Gastrocnemius medialis (tissue), 4 donors: ENCODE measurements around the gene MDM1. TPM values are rescaled to one million over a fixed set of nuclear protein-coding genes. Genes with fewer than 3 reads are reported as not detected.

ENCODE experiments used
- ATAC-seq, 2 donors: fragments of 150-250 bp; one replicate each; pipeline ENCODE4 v1.9.1; 2016
- DNase-seq, 2 donors: peaks; one replicate each; pipeline ENCODE4 v3.0.0-alpha.2; 2019
- H3K27ac ChIP-seq, 4 donors: fragments of 200-600 bp; sonication (generic); 1 replicate in 1 of 4; 2 replicates in 3 of 4; pipeline ENCODE4 v1.5.1; 2016 to 2018; ENCODE audit warnings: mild to moderate bottlenecking in 2 of 4, moderate library complexity in 1 of 4
- H3K27me3 ChIP-seq, 3 donors: fragments of 200-600 bp; sonication (generic) in 2 of 3; 1 replicate in 1 of 3; 2 replicates in 2 of 3; pipeline versions ENCODE4 v1.5.1 to v1.6.0; 2016 to 2019; ENCODE audit warnings: mild to moderate bottlenecking in 1 of 3, moderate library complexity in 1 of 3
- H3K36me3 ChIP-seq, 2 donors: fragments of 200-600 bp; sonication (generic) in 1 of 2; one replicate each; pipeline ENCODE4 v1.5.1; 2017 to 2018
- H3K4me1 ChIP-seq, 2 donors: fragments of 200-600 bp; sonication (generic) in 1 of 2; one replicate each; pipeline ENCODE4 v1.5.1; 2016 to 2017; ENCODE audit warnings: mild to moderate bottlenecking in 2 of 2
- H3K4me3 ChIP-seq, 4 donors: fragments of 200-600 bp; sonication (generic) in 3 of 4; 1 replicate in 1 of 4; 2 replicates in 3 of 4; pipeline ENCODE4 v1.5.1; 2016 to 2019; ENCODE audit warnings: mild to moderate bottlenecking in 2 of 4
- H3K9me3 ChIP-seq, 3 donors: fragments of 200-600 bp; sonication (generic) in 2 of 3; 1 replicate in 1 of 3; 2 replicates in 2 of 3; pipeline ENCODE4 v1.5.1; 2016 to 2019
- CTCF ChIP-seq, 5 experiments: fragments of 450-650 bp in 3 of 5; fragments of 200-600 bp in 2 of 5; sonication (generic) in 2 of 5; IDR thresholded peaks in 4 of 5; conservative IDR thresholded peaks in 1 of 5; 1 replicate in 4 of 5; 2 replicates in 1 of 5; pipeline ENCODE4 v1.5.1; 2016 to 2019; ENCODE audit warnings: antibody characterized with exemption in 5 of 5, mild to moderate bottlenecking in 3 of 5, moderate library complexity in 3 of 5
- POLR2A ChIP-seq, 2 donors: fragments of 450-650 bp; IDR thresholded peaks; one replicate each; pipeline ENCODE4 v1.6.1; 2017; ENCODE audit warnings: antibody characterized with exemption in 2 of 2, mild to moderate bottlenecking in 2 of 2, moderate library complexity in 2 of 2
- in situ Hi-C, 4 donors: fragments of 200-750 bp; cut with MboI; loops; one replicate each; pipeline versions ENCODE4 v1.15.0 to v1.8.0; 2017; ENCODE audit warnings: low sequenced_read_pairs in 4 of 4
- intact Hi-C: fragments of 100-400 bp; cut with DNase I; formaldehyde crosslinking; loops from one replicate; pipeline ENCODE4 v1.15.1; 2023; ENCODE audit warnings: low total_unique reads
- total RNA-seq, 4 donors: library from RNA; depleted of rRNA; stranded (reverse); fragments of >200 nt; gene quantifications; one replicate each; pipeline versions ENCODE4 v1.1.0 to v1.2.3, GENCODE V29; 2016

The MDM1 gene
- total RNA-seq, 4 donors from 2014 or later = 1.6 to 6.8 (median 3.4) TPM

- no peak for ATAC-seq
- TF ChIP-seq POLR2A (IDR thresholded peaks at IDR 0.05) (no peak), CTCF (IDR thresholded peaks at IDR 0.05 in 4 of 5, conservative IDR thresholded peaks at IDR 0.05 in 1 of 5) (no peak)
- DNase-seq = no peak
- intact Hi-C loops = no loop called here
- H3K36me3 ChIP-seq = no peaks in the 10 kb centered on the region
- H3K9me3 ChIP-seq = no peaks in the 10 kb centered on the region
- H3K4me3 ChIP-seq = no peak overlapping the region
- in situ Hi-C loops = no loop called here
- H3K27ac ChIP-seq = no peak overlapping the region
- no peaks in the 10 kb centered on the region for H3K4me1 ChIP-seq
- H3K27me3 ChIP-seq = no peaks in the 10 kb centered on the region
Observed at GRCh38 chr12:68279227-68280054, 52.7 kb downstream of the MDM1 start.

DNA sequence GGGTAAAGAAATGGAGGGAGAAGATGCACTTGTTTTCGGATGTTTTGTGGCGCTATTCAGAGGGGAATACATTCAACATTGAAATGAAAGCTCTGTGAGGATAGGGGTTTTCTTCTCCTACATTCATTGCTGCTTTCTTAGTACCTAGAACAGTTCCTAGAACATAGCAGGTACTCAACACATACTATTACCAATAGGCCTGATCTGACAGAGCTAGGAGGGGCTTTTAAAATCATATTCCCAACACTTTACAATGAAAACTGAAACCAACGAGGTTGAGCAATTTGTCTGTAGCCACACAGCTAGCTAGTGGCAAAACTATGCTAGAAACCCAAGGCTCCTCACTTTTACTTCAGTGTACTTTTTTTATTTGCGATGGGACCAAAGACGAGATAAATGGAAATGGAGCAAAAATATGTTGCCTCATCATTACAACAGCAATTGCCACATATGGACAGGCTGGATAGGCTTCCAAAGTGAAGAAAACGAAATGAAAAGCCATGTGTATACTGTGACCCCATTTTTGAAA, 55.7 kb downstream of the MDM1 start:
- Histone ChIP-seq H3K4me3 (no peak overlapping the region), H3K27me3 (no peaks in the 10 kb centered on the region), H3K36me3 (no peaks in the 10 kb centered on the region), H3K27ac (no peak overlapping the region), H3K9me3 (no peaks in the 10 kb centered on the region), H3K4me1 (no peaks in the 10 kb centered on the region)
- TF ChIP-seq POLR2A (IDR thresholded peaks at IDR 0.05) (no peak), CTCF (IDR thresholded peaks at IDR 0.05 in 4 of 5, conservative IDR thresholded peaks at IDR 0.05 in 1 of 5) (no peak)
- no peak for DNase-seq
- ATAC-seq = no peak
- in situ Hi-C loops = no loop called here
- intact Hi-C loops = no loop called here

DNA sequence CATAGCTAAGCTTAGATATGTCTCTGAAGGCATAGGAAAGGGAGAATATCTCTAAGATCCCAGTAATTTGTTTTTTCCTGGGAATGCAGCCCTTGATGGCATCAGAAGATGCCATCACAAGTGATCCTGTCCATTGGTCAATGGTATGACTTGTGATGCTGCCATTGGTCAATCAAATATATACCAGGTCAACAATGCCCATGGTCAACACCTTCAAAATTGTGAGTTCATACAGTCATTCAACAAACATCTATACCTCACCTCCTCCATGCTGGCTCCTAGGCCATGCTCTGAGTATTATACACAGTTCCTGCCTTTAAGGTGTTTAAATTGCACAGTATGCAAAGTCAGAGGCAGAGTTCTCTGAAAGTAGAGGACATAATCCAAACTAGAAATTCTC, 59.4 kb downstream of the MDM1 start:
- ATAC-seq (no peak), DNase-seq (no peak)
- Histone ChIP-seq H3K4me1 (no peaks in the 10 kb centered on the region), H3K4me3 (no peak overlapping the region), H3K27ac (no peak overlapping the region), H3K9me3 (no peaks in the 10 kb centered on the region), H3K27me3 (no peaks in the 10 kb centered on the region), H3K36me3 (no peaks in the 10 kb centered on the region)
- TF ChIP-seq POLR2A (IDR thresholded peaks at IDR 0.05) = no peak
- TF ChIP-seq CTCF (IDR thresholded peaks at IDR 0.05 in 4 of 5, conservative IDR thresholded peaks at IDR 0.05 in 1 of 5) = no peak
- intact Hi-C loops = no loop called here
- in situ Hi-C loops = no loop called here

- H3K9me3 ChIP-seq = no peaks in the 10 kb centered on the region
- intact Hi-C loops (no loop called here), in situ Hi-C loops (no loop called here)
- H3K4me3 ChIP-seq = no peak overlapping the region
- DNase-seq (no peak), ATAC-seq (no peak)
- H3K4me1 ChIP-seq = no peaks in the 10 kb centered on the region
- H3K27me3 ChIP-seq = no peaks in the 10 kb centered on the region
- H3K36me3 ChIP-seq = no peaks in the 10 kb centered on the region
- H3K27ac ChIP-seq = no peak overlapping the region
- TF ChIP-seq POLR2A (IDR thresholded peaks at IDR 0.05) (no peak), CTCF (IDR thresholded peaks at IDR 0.05 in 4 of 5, conservative IDR thresholded peaks at IDR 0.05 in 1 of 5) (no peak)
Observed at GRCh38 chr12:68271346-68271745, 60.8 kb downstream of the MDM1 start.
